Esophagus muscularis mucosa (tissue), 4 donors: ENCODE measurements around the gene TPM4.

Experiments used
- EP300 ChIP-seq: sonication (generic); formaldehyde crosslinking; IDR thresholded peaks from one replicate; pipeline ENCODE4 v1.6.1; 2017; ENCODE audit warnings: antibody characterized with exemption
- POLR2A ChIP-seq: fragments of 450-650 bp; IDR thresholded peaks from one replicate; pipeline ENCODE4 v1.6.1; 2017; ENCODE audit warnings: antibody characterized with exemption, moderate library complexity, mild to moderate bottlenecking, low read depth
- POLR2AphosphoS5 ChIP-seq, 2 donors: sonication (generic); formaldehyde crosslinking; IDR thresholded peaks; one replicate each; pipeline ENCODE4 v1.6.1; 2017; ENCODE audit warnings: antibody characterized with exemption in 2 of 2
- TF ChIP-seq, protein P1 (sequence below), 3 experiments: fragments of 200-600 bp in 2 of 3; fragments of 450-650 bp in 1 of 3; sonication (generic) in 2 of 3; IDR thresholded peaks; one replicate each; pipeline ENCODE4 v1.5.1; 2017 to 2019; ENCODE audit warnings: antibody characterized with exemption in 3 of 3, mild to moderate bottlenecking in 2 of 3, moderate library complexity in 1 of 3

DNA sequence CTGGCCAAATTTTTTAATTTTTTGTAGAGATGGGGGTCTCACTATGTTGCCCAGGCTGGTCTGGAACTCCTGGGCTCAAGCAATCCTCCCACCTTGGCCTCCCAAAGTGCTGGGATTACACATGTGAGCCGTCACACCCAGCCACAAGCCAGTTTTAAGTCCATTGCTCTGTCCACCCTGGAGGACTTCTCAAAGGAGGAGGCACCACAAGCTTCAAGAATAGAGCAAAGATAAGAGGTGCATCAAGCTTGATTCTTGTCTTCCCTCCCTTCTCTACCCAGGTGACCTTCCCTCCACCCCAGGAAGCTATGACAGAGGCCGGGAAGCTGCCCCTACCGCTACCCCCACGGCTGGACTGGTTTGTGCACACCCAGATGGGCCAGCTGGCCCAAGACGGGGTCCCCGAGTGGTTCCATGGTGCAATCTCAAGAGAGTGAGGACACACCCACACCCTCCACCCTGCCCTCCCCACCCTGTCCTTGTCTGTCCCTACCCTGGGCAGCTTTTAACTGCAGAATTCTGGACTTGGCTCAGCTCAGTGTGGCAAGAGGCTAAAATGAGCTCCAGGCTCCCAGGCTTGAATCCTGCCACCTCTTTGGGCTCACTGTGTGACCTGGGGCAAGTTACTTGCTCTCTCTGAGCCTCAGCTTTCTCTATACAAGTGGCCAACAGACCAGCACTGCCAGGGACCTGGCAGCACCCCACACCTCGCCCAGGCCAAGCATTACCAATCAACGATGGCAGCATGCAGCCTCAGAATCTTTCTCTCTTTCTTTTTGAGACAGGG, 72.3 kb downstream of the TPM4 start:
- TF ChIP-seq POLR2AphosphoS5 (IDR thresholded peaks at IDR 0.05) (no peak), EP300 (no peak), POLR2A (no peak)
- TF ChIP-seq, protein P1, sequence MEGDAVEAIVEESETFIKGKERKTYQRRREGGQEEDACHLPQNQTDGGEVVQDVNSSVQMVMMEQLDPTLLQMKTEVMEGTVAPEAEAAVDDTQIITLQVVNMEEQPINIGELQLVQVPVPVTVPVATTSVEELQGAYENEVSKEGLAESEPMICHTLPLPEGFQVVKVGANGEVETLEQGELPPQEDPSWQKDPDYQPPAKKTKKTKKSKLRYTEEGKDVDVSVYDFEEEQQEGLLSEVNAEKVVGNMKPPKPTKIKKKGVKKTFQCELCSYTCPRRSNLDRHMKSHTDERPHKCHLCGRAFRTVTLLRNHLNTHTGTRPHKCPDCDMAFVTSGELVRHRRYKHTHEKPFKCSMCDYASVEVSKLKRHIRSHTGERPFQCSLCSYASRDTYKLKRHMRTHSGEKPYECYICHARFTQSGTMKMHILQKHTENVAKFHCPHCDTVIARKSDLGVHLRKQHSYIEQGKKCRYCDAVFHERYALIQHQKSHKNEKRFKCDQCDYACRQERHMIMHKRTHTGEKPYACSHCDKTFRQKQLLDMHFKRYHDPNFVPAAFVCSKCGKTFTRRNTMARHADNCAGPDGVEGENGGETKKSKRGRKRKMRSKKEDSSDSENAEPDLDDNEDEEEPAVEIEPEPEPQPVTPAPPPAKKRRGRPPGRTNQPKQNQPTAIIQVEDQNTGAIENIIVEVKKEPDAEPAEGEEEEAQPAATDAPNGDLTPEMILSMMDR (IDR thresholded peaks at IDR 0.05) = no peak
